HG02588 (cell line): ENCODE measurements around the gene C16orf90.
"Not testable (repeated sequence)": the region's sequence is repeated elsewhere in the genome, so short reads cannot be mapped to it uniquely, and the experiment has no call there.

Source experiments
- ATAC-seq: cut with Tn5 transposase; IDR thresholded peaks from one replicate; pipeline ENCODE4 v1.9.1; 2021; ENCODE audit warnings: mild to moderate bottlenecking, moderate library complexity; ENCODE audit not compliant: unreplicated experiment

Gene C16orf90, protein sequence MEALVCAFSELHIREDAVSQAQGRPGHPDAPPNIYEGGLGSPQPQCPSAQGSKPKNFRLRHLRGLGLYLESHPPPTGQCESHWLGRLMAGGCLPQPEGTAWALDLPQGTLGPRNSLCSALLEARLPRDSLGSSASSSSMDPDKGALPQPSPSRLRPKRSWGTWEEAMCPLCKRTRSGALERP

DNA sequence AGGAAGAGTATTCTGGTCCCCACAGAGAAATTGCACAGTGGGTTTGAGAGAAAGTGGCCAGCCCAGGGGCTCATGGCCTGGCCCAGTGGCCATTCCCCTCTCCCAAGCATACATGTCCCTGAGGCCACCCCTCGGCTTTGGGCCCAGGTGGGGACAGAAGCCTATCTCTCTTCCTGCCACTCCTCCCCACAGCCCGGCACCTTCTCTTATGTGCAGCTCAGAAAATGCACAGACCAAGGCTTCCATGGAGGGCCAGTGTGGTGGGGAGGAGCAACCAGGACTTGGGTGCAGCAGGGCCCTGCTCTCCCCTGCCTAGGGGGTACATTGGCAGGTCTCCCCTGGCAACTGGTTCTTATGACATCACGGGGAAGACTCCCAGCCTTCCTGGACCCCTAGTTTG is at the start of gene C16orf90:
Gene C16orf90, minus strand, starts transcription at position 314 of the 400 bp plus-strand sequence. Its CDS starts 68 bp downstream, at position 246.
- no peak for ATAC-seq

DNA sequence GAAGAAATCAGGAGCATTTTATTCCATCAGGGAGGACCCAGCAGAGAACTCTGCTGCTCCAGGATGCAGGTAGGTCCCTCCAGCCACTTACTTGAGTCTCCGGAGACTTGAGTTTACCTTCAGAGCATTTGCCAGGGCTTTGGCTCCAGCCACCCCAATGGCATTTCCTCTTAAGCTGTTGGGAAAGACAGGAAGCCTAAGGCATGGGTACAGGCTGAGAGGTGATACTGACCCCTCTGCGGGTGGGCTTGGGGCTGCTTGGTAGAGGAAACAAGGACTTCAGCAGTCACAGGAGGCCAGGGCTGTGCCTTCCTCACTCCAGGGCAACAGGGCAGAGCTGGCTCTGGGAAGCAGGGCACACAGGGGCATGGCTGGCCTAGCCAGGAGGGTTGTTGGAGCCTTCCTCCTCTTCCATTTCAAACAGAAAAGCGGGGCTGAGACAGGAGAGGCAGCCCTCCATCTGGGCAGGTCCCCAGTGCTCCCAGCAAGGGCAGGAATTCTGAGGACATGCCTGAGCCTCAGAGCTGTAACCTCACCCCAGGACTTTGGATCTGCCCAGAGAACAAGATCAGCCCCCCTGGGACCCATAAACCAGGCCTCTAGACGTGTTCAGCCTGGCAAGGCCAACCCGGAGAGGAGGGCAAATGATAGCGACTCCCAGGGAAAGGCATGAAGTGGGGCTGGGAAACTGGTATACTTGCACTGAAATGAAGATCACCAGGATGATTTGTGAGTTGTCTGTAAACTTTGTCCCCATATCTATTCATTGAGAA is 47.5 kb upstream of the C16orf90 start:
- ATAC-seq, result no peak

DNA sequence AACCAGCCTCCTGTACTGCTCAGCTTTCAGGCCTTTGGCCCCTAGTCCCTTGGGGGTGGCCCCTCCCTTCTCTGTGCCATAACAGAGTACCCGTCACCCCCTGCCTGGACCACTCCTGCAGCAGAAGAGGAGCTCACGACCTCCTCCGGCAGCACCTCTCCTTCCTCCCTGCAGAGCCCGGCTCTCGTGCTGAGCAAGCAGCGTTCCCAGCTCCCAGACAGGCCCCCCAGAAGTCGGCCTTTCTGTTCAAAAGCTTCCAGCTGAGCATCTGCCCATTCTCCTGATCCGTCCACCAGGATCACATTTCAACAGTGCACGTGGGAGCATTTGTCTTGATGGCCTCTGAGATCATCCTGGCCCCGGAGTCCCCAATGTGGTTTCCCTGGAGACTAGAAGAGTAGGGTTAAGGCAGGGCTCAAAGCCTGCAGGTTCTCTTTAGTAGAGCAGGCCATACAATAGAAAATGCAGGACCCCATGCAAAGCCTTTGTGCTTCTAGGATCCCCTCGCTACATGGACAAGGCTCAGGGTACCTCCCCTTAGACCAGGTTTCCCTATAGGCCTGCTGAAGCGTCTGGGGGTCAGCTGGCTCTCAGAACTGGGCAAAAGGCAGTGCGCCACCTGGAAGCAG is 46.4 kb upstream of the C16orf90 start:
- ATAC-seq, result no peak

DNA sequence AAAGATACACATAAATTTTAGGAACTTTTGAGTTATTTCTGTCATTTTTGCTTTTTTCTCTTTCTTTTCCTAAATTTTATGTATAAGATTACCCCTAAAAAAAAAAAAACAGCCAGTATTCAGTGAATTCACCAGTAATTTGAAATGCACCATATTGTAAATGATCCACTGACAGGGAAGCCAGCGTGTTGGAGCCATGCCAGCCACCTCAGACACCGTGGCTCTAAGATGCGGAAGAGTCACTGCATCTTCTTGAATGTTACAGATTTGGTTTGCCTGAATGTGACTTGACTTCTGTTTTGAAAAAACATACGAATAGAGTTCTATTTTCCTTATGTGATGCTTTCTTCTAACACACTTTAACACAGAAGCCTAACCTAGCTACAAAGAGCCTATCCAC is 42.9 kb upstream of the C16orf90 start:
- no peak for ATAC-seq

DNA sequence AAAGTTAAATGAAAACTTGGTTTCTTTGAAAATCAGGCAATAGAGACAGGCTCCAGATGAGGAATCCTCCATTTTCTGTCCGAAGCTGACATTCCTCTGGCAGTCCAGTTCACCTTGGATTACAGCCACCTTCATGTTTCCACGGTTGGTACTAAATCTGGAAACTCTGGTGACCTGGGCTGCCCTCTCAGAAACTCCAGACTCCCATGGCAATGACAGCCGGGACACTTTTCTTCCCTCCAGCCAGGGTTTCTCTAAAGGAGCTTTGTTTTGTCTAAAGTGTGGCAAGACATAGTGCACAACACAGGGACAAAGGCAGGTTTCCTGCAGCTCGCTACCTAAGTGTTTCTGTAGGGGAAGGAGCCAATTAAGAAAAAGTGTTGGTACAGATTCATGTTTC is 41.6 kb upstream of the C16orf90 start:
- ATAC-seq, result no peak

DNA sequence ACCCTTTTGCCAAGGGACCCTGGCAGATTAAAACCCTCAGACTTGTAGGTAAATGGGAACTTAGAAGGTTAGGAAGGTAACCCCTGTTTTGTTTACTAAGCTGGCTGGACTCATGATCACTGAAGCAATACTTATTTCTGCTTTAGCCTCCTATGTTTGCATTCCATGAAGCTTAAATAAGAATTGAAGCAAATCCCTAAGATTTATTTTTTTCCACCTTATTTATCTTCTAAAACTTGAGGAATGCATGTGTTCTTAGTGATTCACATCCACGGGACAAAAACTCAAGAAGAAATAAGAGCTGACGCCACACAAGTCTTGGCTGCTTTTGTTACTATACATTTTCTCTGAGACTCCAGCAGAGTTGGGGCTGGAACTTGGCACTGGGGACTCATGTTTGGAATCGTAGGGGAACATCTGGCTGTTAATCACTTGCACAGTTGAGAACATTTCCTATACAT is 41.0 kb upstream of the C16orf90 start:
- no peak for ATAC-seq

DNA sequence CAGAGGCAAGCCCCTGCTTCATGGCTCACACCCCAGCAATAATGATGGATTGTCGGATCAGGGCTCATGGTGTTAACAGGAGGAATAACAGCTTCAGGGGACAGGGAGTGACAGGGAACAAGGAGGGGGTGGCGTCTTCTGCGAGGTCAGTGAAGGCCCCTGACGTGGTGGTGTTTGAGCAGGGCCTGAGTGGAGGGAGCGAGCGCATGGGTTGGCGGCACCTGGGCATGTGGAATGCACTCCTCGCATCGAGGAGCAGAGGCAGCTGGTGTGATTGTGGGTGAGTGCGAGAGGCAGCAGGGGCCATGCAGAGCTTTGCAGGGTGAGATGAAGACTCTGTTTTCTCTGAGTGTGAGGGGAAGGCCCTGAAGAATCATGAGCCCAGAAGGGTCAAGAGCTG is 38.8 kb upstream of the C16orf90 start:
- no peak for ATAC-seq

DNA sequence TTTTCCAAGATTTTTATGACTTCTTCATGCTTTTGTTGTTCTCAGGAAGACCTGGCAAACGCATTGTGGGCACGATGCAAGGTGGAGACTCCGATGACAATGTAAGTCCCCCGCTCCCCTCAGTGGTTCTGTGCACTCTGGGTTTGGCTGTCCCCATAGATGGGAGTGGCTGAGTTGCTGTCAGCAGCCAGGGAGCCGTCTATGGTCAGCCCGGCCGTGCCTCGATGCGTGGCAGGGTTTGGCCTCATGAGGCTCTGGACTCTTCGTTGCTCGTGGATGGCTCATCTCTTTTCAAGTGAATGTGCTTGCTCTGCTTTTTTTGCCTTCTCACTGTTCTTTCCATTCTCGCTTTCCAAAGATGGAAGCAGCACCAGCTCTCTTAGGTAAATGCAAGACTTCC is 37.5 kb upstream of the C16orf90 start:
- no peak for ATAC-seq

DNA sequence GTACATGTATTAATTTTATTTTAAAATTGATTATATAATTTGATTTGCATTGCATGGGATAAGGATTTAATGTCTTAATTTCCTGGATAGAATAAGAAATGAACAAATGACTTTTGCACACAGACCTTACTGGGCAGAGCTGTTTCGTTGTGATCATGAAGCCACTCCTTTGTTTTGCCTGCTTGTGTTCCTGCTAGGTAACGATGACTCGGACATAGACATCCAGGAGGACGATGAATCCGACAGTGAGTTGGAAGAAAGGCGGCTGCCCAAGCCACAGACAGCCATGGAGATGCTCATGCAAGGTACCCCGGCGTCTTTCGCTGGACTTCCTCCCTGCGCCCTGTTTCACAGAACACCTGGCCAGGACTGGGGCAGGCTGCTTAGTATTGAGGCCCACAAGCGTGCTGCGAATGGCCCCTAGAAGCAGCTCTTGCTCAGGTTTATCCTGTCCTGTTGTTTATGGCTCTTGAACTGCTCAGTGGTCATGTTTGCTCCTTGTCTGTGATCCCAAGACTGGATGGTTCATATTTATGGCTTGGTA is 35.2 kb upstream of the C16orf90 start:
- no peak for ATAC-seq

DNA sequence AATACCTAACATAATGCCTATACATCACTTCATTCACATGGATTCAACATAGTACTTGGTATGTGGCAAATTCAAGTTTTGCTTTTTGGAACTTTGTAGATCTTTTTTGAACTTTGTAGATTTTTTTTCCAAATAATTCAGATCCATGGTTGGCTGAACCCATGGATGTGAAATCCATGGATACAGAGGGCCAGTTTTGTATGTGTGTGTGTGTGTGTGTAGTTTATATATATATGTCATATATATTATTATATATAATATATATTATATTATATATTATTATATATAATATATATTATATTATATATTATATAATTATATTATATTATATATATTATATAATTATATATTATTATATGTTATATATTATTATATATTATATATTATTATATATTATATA is 33.9 kb upstream of the C16orf90 start:
- no peak for ATAC-seq

DNA sequence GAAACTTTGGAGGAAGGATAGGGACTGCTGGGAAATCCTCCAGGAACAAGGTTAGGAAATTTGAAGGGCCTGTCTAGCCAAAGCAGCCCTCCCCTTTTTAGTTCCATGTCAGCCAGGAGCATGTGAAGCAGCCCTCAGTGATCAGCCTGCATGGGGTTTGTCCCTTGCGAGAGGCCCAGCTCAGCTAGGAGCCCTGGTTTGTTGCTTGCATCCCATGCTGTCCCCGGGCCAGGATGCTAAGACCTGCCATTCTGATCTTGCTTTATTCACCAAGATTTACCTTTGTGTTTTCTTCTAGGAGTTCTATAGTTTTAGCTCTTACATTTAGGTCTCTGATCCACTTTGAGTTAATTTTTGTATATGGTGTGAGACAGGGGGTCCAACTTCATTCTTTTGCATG is 33.1 kb upstream of the C16orf90 start:
- ATAC-seq, result no peak

DNA sequence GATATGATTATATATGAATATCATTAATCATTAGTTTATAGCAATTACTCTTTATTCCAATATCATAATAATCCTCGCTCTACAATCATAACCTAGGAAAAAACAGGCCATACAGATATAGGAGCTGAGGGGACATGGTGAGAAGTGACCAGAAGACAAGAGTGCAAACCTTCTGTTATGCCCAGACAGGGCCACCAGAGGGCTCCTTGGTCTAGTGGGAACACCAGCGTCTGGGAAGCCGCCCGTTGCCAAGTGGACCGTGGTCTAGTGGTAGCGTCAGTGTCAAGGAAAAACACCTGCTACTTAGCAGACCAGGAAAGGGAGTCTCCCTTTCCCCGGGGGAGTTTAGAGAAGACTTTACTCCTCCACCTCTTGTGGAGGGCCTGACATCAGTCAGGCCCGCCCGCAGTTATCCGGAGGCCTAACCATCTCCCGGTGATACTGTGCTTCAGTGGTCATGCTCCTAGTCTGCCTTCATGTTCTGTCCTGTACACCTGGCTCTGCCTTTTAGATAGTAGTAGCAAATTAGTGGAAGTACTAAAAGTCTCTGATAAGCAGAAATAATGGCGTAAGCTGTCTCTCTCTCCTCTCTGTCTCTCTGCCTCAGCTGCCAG is 32.0 kb upstream of the C16orf90 start:
- not testable (repeated sequence) for ATAC-seq

DNA sequence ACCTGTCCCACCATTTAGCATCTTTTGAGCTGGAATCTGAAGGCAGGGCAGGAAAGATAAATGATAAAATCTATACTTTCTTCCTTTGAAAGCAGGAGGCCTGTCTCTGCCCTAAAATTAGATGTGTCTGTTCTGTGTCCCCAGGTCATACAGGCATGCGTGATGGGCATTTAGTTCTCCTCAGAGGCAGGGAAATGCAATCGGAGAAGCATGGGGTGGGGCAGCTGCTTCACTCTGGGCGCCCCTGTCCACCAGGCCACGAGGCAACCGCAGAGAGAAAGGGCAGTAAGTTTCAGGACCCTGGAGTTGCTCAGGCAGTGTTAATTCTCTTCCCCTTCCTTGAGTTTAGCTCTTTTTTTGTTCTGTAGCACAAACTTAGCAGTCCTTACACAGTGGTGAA is 30.7 kb upstream of the C16orf90 start:
- ATAC-seq, result no peak

DNA sequence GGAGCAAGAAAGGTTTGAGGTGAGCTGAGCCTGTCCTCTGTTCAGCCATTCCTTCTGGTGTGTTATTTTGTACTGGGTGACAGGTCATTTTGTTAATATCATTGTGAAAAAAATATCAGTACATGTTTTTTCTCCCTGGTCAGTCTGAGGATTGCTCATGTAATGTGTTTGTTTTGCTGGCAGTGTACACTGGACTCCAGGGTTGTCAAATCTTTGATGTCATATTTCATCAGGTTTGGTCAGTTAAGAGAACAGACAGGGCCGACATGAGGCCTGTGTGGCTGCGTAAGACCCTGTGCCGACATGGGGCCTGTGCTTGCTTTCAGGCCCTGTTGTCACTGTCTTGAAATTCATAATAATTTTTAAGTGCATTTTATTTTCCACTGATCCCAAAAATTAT is 28.0 kb upstream of the C16orf90 start:
- ATAC-seq, result no peak

DNA sequence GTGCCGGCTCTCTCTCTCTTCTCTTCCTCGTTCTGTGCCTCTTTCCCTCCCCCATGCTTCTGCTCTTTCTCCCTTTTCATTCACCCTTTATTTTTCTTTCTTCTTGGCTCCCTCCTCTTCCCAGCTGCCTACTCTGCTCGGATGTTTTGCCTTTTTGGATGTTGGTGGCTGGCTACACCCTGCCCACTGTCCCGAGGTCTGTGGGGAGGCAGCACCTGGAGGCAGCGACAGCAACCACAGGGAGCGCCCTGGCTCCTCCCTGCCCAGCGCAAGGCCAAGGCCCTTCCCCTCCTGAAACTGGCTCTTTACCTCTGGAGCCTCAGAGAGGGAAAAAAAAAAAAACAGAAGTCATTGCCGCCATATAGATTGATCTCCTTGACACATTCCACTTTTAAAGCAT is 25.6 kb upstream of the C16orf90 start:
- ATAC-seq, result no peak

DNA sequence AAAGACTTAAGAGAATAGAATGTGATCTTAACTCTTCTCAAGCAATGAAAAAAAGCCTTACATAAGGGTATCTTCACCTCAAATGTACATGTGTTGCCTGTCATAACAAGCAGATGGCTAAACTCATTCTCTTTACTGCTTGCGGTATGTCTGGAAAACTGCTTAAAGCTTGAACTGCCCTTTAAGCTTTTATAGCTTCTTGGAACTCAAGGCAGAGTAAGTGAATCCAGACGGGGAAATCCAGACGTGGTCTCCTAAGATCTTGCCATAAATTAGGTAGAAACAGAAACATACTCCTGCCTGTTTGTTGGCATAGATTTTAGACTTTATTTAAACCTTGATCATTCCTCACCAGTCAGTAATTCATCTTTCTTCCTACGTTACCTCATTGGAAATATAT is 25.1 kb upstream of the C16orf90 start:
- no peak for ATAC-seq

DNA sequence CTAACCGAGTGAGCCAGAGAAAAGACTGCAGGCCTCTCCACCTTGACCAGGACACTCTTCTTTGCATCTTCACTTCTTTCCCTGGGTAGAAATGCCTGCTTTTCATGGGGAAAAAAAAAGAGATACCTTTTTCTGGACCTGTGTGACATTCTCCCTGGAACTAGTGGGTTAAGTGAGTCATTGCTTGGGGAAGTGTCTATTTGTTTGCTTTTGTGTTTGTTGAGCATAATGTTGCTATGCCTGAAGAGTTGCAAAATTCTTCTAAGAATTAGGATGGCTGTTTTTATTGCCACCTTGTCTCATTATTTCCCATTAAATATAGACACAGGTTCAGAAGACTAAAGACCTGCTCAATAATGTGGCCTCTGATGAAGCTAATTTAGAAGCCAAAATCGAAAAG is 24.3 kb upstream of the C16orf90 start:
- no peak for ATAC-seq

DNA sequence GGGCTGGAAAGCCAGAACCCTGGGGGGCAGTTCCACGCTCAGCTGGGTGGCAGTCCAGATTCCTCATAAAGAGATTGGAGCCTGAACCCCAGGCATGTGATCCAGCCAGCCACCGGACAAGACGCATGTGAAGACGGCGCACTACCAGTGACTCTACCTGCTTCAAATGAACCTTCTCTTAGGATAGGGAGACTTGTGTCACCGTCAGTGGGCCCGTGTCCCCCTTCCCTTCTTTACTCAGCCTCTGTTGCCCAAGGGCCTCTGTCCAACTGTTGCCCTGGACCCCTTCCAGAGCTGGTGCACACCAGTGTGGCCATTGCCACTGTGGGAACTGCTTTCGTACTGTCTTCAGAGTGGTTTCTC is 23.7 kb upstream of the C16orf90 start:
- no peak for ATAC-seq

DNA sequence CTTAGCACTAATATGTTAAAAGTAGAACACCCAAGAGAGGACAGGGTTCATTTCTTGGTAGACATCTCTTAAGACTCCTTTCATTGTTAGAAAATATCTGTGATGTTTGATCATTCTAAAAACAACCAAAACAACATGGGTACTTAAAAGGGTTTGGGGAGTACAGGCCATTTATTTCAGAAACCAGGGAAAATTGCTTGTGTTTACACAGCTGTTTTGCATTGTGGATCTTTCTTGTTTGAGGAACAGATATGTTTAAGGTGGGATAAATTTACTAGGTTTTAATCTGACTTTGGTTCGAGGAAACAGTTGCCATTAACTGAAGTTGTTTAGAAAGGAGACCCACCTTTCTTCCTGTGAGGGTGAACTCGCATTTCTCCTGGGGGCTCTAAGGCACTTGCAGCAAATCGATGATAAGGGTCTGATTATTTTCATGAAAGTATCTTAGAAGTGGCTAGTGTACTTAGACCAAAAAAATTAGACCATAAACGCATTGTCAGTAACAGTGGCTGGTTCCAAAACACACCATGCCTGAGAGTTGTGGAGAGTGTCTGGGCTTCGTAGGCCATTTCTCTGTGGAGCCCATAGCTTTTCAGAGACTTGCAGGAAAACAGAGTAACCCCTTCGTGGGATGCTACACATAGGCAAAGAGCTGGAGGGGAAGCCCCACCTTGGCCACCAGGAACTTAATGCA is 23.1 kb upstream of the C16orf90 start:
- ATAC-seq, result no peak

DNA sequence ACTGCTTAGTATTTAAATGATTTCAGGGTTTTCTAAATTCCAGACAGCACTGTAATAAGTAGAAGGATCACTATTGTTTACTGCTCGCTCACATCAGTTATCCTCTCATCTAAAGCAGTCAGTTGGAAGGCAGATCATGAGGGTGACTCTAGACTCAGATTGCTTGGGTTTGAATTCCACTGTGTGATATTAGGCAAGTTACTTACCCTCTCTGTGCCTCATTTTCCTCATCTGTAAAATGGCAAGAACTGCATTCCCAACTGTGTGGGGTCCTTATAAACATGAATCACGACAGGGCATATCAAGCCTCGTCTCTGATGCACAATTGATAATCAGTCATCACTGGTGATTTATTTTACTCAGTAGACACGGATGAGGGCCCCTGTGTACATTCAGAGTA is 20.6 kb upstream of the C16orf90 start:
- ATAC-seq, result no peak

DNA sequence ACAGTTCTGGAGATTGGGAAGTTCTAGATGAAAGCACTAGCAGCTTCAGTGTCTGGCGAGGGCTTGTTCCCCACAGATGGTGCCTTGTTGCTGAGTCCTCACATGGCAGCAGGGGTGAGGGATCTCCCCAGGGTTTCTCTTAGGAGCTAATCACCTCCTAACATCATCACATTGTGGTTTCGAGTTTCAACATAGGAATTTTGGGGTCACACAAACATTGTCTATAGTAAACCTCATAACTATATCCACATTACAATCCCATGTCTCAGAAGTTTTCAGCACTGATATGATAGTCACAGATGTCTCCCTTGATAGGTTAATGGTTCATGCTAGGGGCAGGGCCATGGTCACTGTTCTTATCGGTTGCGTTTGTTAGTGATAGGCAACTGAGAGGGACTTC is 19.3 kb upstream of the C16orf90 start:
- no peak for ATAC-seq
